Measurements from ENCODE around the gene MCRS1. TPM values are rescaled to one million over a fixed set of nuclear protein-coding genes. Genes with fewer than 3 reads are reported as not detected.

Gene MCRS1
- total RNA-seq, 2 experiments from 2014 or later = 57.1 to 61.1 TPM

GRCh38 chr12:49599961-49600360 lies 32.0 kb upstream of the MCRS1 start:
- Mint-ChIP-seq H3K27ac (no peak overlapping the region), H3K9me3 (no peaks in the 10 kb centered on the region), H3K36me3 (ENCODE audit: low read depth) (no peaks in the 10 kb centered on the region), H3K4me1 (ENCODE audit: low read depth) (peaks cover 2% of the 10 kb centered on the region), H3K4me3 (no peak overlapping the region), H3K27me3 (no peaks in the 10 kb centered on the region)
- CTCF ChIA-PET = interaction anchor here (1.1 to 1.3 kb wide), 2 partner anchors 22 to 47 kb away, joined by 3 read pairs; no protein-coding TSS in a partner anchor
- POLR2A ChIA-PET = no interaction called here
- ATAC-seq (no peak), DNase-seq (no peak)
- no peak for TF ChIP-seq CTCF (IDR thresholded peaks at IDR 0.05)
- intact Hi-C loops (cut with micrococcal nuclease) = no loop called here

- no peak for TF ChIP-seq CTCF (IDR thresholded peaks at IDR 0.05)
- intact Hi-C loops (cut with micrococcal nuclease) = no loop called here
- Mint-ChIP-seq H3K9me3 (no peaks in the 10 kb centered on the region), H3K27me3 (no peaks in the 10 kb centered on the region), H3K36me3 (ENCODE audit: low read depth) (no peaks in the 10 kb centered on the region), H3K4me1 (ENCODE audit: low read depth) (no peaks in the 10 kb centered on the region), H3K27ac (no peak overlapping the region), H3K4me3 (no peak overlapping the region)
- ChIA-PET CTCF (no interaction called here), POLR2A (no interaction called here)
- DNase-seq (no peak), ATAC-seq (no peak)
Measured at GRCh38 chr12:49598527-49598926, 30.6 kb upstream of the MCRS1 start.

GRCh38 chr12:49588721-49589516 lies 21.0 kb upstream of the MCRS1 start:
- H3K4me3 Mint-ChIP-seq = no peak overlapping the region
- ATAC-seq (no peak), DNase-seq (no peak)
- CTCF ChIA-PET = interaction anchor here (1.0 kb wide), 1 partner anchor 8 kb away, joined by 4 read pairs; no protein-coding TSS in a partner anchor
- TF ChIP-seq CTCF (IDR thresholded peaks at IDR 0.05) = no peak
- intact Hi-C loops (cut with micrococcal nuclease) = no loop called here
- POLR2A ChIA-PET = interaction anchor here (0.9 kb wide), 1 partner anchor 34 kb away, joined by 4 read pairs; the partner anchor contains the start of gene PRPF40B
- no peaks in the 10 kb centered on the region for H3K27me3 Mint-ChIP-seq
- no peak overlapping the region for H3K27ac Mint-ChIP-seq
- peaks cover 20% of the 10 kb centered on the region for H3K36me3 Mint-ChIP-seq (ENCODE audit: low read depth)
- peaks cover 1% of the 10 kb centered on the region for H3K9me3 Mint-ChIP-seq
- H3K4me1 Mint-ChIP-seq (ENCODE audit: low read depth) = no peaks in the 10 kb centered on the region

- peaks cover 25% of the 10 kb centered on the region for H3K36me3 Mint-ChIP-seq (ENCODE audit: low read depth)
- H3K27me3 Mint-ChIP-seq = no peaks in the 10 kb centered on the region
Measured at GRCh38 chr12:49588281-49588680, 20.3 kb upstream of the MCRS1 start.

More at GRCh38 chr12:49588281-49588680, 20.3 kb upstream of the MCRS1 start:
- ChIA-PET CTCF (interaction anchor here (1.0 to 1.1 kb wide), 2 partner anchors 8 to 230 kb away, joined by 3 to 4 read pairs; no protein-coding TSS in a partner anchor), POLR2A (no interaction called here)
- no peak for DNase-seq
- intact Hi-C loops (cut with micrococcal nuclease) = no loop called here
- Mint-ChIP-seq H3K4me1 (ENCODE audit: low read depth) (no peaks in the 10 kb centered on the region), H3K9me3 (peaks cover 1% of the 10 kb centered on the region), H3K27ac (no peak overlapping the region), H3K4me3 (no peak overlapping the region)
- no peak for TF ChIP-seq CTCF (IDR thresholded peaks at IDR 0.05)
- no peak for ATAC-seq

Measured in activated CD8-positive, alpha-beta T cell treated with anti-CD3 and anti-CD28 coated beads for 36 hours (primary cell).